PC-3 (cell line): Measurements from ENCODE around the gene ETFA. TPM values are rescaled to one million over a fixed set of nuclear protein-coding genes. Genes with fewer than 3 reads are reported as not detected.

Experiments
- ATAC-seq: fragments of 200-7000 bp; cut with Tn5 transposase; 2 replicates; pipeline ENCODE4 v1.9.1; 2020; ENCODE audit warnings: mild to moderate bottlenecking, moderate library complexity
- BruUV-seq: library from RNA; stranded (reverse); fragments of 400-500 nt; replicated peaks from 2 replicates; lab custom pipeline; 2021; lab: Mats Ljungman, UMichigan
- CTCF ChIA-PET: fragments of 300-600 bp; sonication (Branson Sonifier 250); formaldehyde crosslinking; loops from one replicate; lab custom pipeline; 2022; ENCODE audit warnings: antibody characterized with exemption; lab: Charles Lee
- POLR2A ChIA-PET: fragments of 300-600 bp; sonication (Branson Sonifier 250); formaldehyde crosslinking; loops from one replicate; lab custom pipeline; 2022; ENCODE audit warnings: antibody characterized with exemption; ENCODE audit not compliant: unreplicated experiment; lab: Charles Lee
- DNase-seq: peaks from one replicate; pipeline ENCODE4 v3.0.0-alpha.2; 2015
- H2AFZ ChIP-seq: fragments of 300-600 bp; sonication (generic); 2 replicates; pipeline ENCODE4 v1.6.0; 2016; ENCODE audit warnings: antibody characterized with exemption, low read length
- H3F3A ChIP-seq: fragments of 300-600 bp; sonication (generic); one replicate; pipeline ENCODE4 v1.6.0; 2017; ENCODE audit warnings: antibody characterized with exemption, low read length, control low read depth, mild to moderate bottlenecking; ENCODE audit not compliant: unreplicated experiment
- H3K27ac ChIP-seq: fragments of 300-600 bp; sonication (generic); 2 replicates; pipeline ENCODE4 v1.5.1; 2016; ENCODE audit warnings: mild to moderate bottlenecking, low read length
- H3K27me3 ChIP-seq: fragments of 300-600 bp; sonication (generic); 2 replicates; pipeline ENCODE4 v1.6.1; 2016; ENCODE audit warnings: low read length, mixed read lengths
- H3K36me3 ChIP-seq: fragments of 300-600 bp; sonication (generic); 2 replicates; pipeline ENCODE4 v1.6.1; 2016; ENCODE audit warnings: low read depth, mixed run types, low read length, mixed read lengths
- H3K4me1 ChIP-seq: fragments of 300-600 bp; sonication (generic); 2 replicates; pipeline ENCODE4 v1.5.1; 2016; ENCODE audit warnings: low read length; ENCODE audit not compliant: insufficient read depth
- H3K4me2 ChIP-seq: fragments of 300-600 bp; sonication (generic); 2 replicates; pipeline ENCODE4 v1.6.0; 2016; ENCODE audit warnings: low read length
- H3K4me3 ChIP-seq: fragments of 300-600 bp; sonication (generic); 2 replicates; pipeline ENCODE4 v1.5.1; 2016; ENCODE audit warnings: mild to moderate bottlenecking, low read length, mixed read lengths
- H3K79me2 ChIP-seq: fragments of 300-600 bp; sonication (generic); 2 replicates; pipeline ENCODE4 v1.6.1; 2017; ENCODE audit warnings: low read length, mixed read lengths
- H3K9ac ChIP-seq: fragments of 300-600 bp; sonication (generic); 2 replicates; pipeline ENCODE4 v1.6.0; 2016; ENCODE audit warnings: mild to moderate bottlenecking, low read length
- H3K9me2 ChIP-seq: fragments of 300-600 bp; sonication (generic); replicated peaks from 2 replicates; pipeline ENCODE4 v1.6.1; 2016; ENCODE audit warnings: mixed run types, low read length, mixed read lengths
- H3K9me3 ChIP-seq: fragments of 300-600 bp; sonication (generic); 2 replicates; pipeline ENCODE4 v1.6.1; 2016; ENCODE audit warnings: low read length, mixed read lengths
- H4K20me1 ChIP-seq: fragments of 300-600 bp; sonication (generic); 2 replicates; pipeline ENCODE4 v1.6.1; 2016; ENCODE audit warnings: low read length, mixed read lengths
- CTCF ChIP-seq: fragments of 300-600 bp; sonication (generic); conservative IDR thresholded peaks from 2 replicates; pipeline ENCODE4 v1.5.1; 2017; ENCODE audit warnings: antibody characterized with exemption, low read depth, mild to moderate bottlenecking, low read length
- EZH2 ChIP-seq: fragments of 300-600 bp; sonication (generic); IDR thresholded peaks from one replicate; pipeline ENCODE4 v1.6.1; 2017; ENCODE audit warnings: antibody characterized with exemption, mild to moderate bottlenecking, low read length; ENCODE audit not compliant: unreplicated experiment
- EZH2phosphoT487 ChIP-seq: fragments of 300-600 bp; sonication (generic); IDR thresholded peaks from 2 replicates; pipeline ENCODE4 v1.6.1; 2018; ENCODE audit warnings: mild to moderate bottlenecking, antibody characterized with exemption, low read length, borderline replicate concordance
- intact Hi-C: fragments of 100-400 bp; cut with micrococcal nuclease; formaldehyde crosslinking; loops from 2 replicates; pipeline ENCODE4 v1.9.0; 2023
- total RNA-seq: library from RNA; depleted of rRNA; stranded (reverse); fragments of >200 nt; gene quantifications from 2 replicates; pipeline ENCODE4 v1.2.3, GENCODE V29; 2014

The ETFA gene
- total RNA-seq, 1 experiment from 2014 or later = 160 TPM

- Histone ChIP-seq H3K4me3 (no peak overlapping the region), H3K4me2 (no peak overlapping the region), H3K79me2 (no peaks in the 10 kb centered on the region), H4K20me1 (no peaks in the 10 kb centered on the region), H3K9me3 (no peaks in the 10 kb centered on the region), H3K27ac (no peak overlapping the region), H3K9me2 (no peaks in the 10 kb centered on the region), H2AFZ (no peak overlapping the region), H3F3A (no peaks in the 10 kb centered on the region), H3K4me1 (no peaks in the 10 kb centered on the region), H3K9ac (no peak overlapping the region), H3K36me3 (no peaks in the 10 kb centered on the region), H3K27me3 (no peaks in the 10 kb centered on the region)
- DNase-seq (peak; percentile 73), ATAC-seq (peak; percentile 89)
- BruUV-seq = no TSS peak
- intact Hi-C loops = loop anchor here (1.0 kb wide), 3 partner anchors 95 to 631 kb away; no protein-coding TSS in a partner anchor
- CTCF ChIA-PET = interaction anchor here (0.6 to 0.7 kb wide), 2 partner anchors 44 to 289 kb away, joined by 3 to 6 read pairs; no protein-coding TSS in a partner anchor
- TF ChIP-seq CTCF = peak; percentile 76
- no peak for TF ChIP-seq EZH2phosphoT487
- POLR2A ChIA-PET = no interaction called here
These were observed 76.0 kb downstream of the ETFA start for GRCh38 chr15:76235186-76235826.

GRCh38 chr15:76234337-76234889 is 76.9 kb downstream of the ETFA start:
- Histone ChIP-seq H3K4me1 (no peaks in the 10 kb centered on the region), H2AFZ (no peak overlapping the region), H3K9ac (no peak overlapping the region), H3K79me2 (no peaks in the 10 kb centered on the region), H3K4me3 (no peak overlapping the region), H3K9me3 (no peaks in the 10 kb centered on the region), H3K27ac (no peak overlapping the region), H3K9me2 (no peaks in the 10 kb centered on the region), H3K4me2 (no peak overlapping the region), H4K20me1 (no peaks in the 10 kb centered on the region), H3K27me3 (no peaks in the 10 kb centered on the region), H3F3A (no peaks in the 10 kb centered on the region), H3K36me3 (no peaks in the 10 kb centered on the region)
- DNase-seq (no peak), ATAC-seq (no peak)
- CTCF ChIA-PET = interaction anchor here (0.6 kb wide), 1 partner anchor 290 kb away, joined by 6 read pairs; no protein-coding TSS in a partner anchor
- TF ChIP-seq EZH2phosphoT487 = no peak
- no peak for TF ChIP-seq CTCF
- POLR2A ChIA-PET = no interaction called here
- BruUV-seq = no TSS peak
- intact Hi-C loops = no loop called here

- Histone ChIP-seq H3K79me2 (no peaks in the 10 kb centered on the region), H3K27me3 (no peaks in the 10 kb centered on the region), H3K9ac (no peak overlapping the region), H2AFZ (no peak overlapping the region), H3K9me3 (no peaks in the 10 kb centered on the region), H3K9me2 (no peaks in the 10 kb centered on the region), H3K4me1 (no peaks in the 10 kb centered on the region), H4K20me1 (no peaks in the 10 kb centered on the region), H3K27ac (no peak overlapping the region), H3K36me3 (no peaks in the 10 kb centered on the region), H3K4me3 (no peak overlapping the region), H3K4me2 (no peak overlapping the region), H3F3A (no peaks in the 10 kb centered on the region)
- no peak for TF ChIP-seq EZH2
- no peak for TF ChIP-seq CTCF
- no peak for TF ChIP-seq EZH2phosphoT487
- ChIA-PET CTCF (no interaction called here), POLR2A (no interaction called here)
- BruUV-seq = no TSS peak
- ATAC-seq = no peak
- intact Hi-C loops = no loop called here
- DNase-seq = no peak
These were observed 77.3 kb downstream of the ETFA start for GRCh38 chr15:76233921-76234320.
